GM12878 (cell line): ENCODE measurements around the gene CCNL1.

Experiments used
- JUNB ChIP-seq: IDR thresholded peaks from 2 replicates; pipeline ENCODE4 v1.6.1; 2016; ENCODE audit warnings: antibody characterized with exemption, mild to moderate bottlenecking
- POLR2A ChIP-seq: IDR thresholded peaks from 2 replicates; pipeline ENCODE4 v1.6.1; 2011; ENCODE audit warnings: low read depth, mild to moderate bottlenecking, low read length

GRCh38 chr3:157125101-157125500 lies 34.8 kb downstream of the CCNL1 start:
- TF ChIP-seq JUNB (no peak), POLR2A (no peak)
